Prostate gland (tissue), 2 donors: Measurements from ENCODE around the gene ITM2B. TPM values are rescaled to one million over a fixed set of nuclear protein-coding genes. Genes with fewer than 3 reads are reported as not detected.

Experiments
- DNase-seq: peaks from one replicate; pipeline ENCODE4 v3.0.0-alpha.2; 2019; ENCODE audit warnings: low spot score
- H3K27ac ChIP-seq, 2 donors: fragments of 200-600 bp; sonication (generic); 2 replicates each; pipeline ENCODE4 v1.5.1; 2017 to 2019
- H3K27me3 ChIP-seq: fragments of 200-600 bp; sonication (generic); replicated peaks from 2 replicates; pipeline ENCODE4 v1.5.1; 2019; ENCODE audit not compliant: insufficient read depth
- H3K36me3 ChIP-seq, 2 donors: fragments of 200-600 bp; sonication (generic); 1 replicate in 1 of 2; 2 replicates in 1 of 2; pipeline versions ENCODE4 v1.5.1 to v1.8.1; 2017 to 2019
- H3K4me1 ChIP-seq: fragments of 200-600 bp; sonication (generic); replicated peaks from 2 replicates; pipeline ENCODE4 v1.5.1; 2019
- H3K4me3 ChIP-seq, 2 donors: fragments of 200-600 bp; sonication (generic); 2 replicates each; pipeline ENCODE4 v1.5.1; 2017 to 2019
- H3K9me3 ChIP-seq: fragments of 200-600 bp; sonication (generic); 2 replicates; pipeline ENCODE4 v1.5.1; 2017
- POLR2A ChIP-seq: fragments of 450-650 bp; IDR thresholded peaks from one replicate; pipeline ENCODE4 v1.6.1; 2016; ENCODE audit warnings: antibody characterized with exemption, mild to moderate bottlenecking
- POLR2AphosphoS5 ChIP-seq: sonication (generic); formaldehyde crosslinking; IDR thresholded peaks from one replicate; pipeline ENCODE4 v1.6.1; 2017; ENCODE audit warnings: antibody characterized with exemption
- WGBS: methylation state at CpG from one replicate; pipeline ENCODE4 v1.1.5; 2018; 5-methylcytosine and 5-hydroxymethylcytosine counted together
- intact Hi-C: fragments of 100-400 bp; cut with DNase I; formaldehyde crosslinking; loops from one replicate; pipeline ENCODE4 v1.14.2; 2022
- total RNA-seq, 2 donors: library from RNA; depleted of rRNA; stranded (reverse); fragments of >200 nt; gene quantifications; one replicate each; pipeline ENCODE4 v1.1.0, GENCODE V29; 2016
- TF ChIP-seq, protein P1 (sequence below), 4 experiments: fragments of 200-600 bp in 2 of 4; fragments of 450-650 bp in 2 of 4; sonication (generic) in 2 of 4; IDR thresholded peaks; 1 replicate in 3 of 4; 2 replicates in 1 of 4; pipeline ENCODE4 v1.5.1; 2016 to 2019; ENCODE audit warnings: antibody characterized with exemption in 4 of 4, mild to moderate bottlenecking in 2 of 4, moderate library complexity in 2 of 4

The ITM2B gene
- total RNA-seq, 2 donors from 2014 or later: 401 to 632 TPM

DNA sequence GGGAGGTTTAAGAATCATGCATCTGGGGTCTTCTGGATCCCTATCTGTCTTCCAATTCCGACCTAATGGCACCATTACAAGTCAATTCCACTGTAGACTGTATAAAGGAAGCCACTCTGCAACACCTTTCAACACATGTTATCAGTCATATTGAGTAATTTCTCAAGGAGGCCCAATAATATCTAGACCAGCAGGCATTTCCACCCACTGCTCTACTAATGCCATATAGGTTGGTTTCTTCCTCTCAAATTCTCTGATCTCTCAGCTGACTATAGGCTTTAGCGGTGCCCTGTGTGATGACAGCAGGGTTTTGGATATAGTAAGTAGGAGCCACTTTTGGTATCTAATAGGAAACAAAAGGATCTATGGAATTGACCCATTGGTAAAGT lies 12.4 kb upstream of the ITM2B start:
- no peak for DNase-seq
- no peak overlapping the region for H3K4me3 ChIP-seq
- H3K27ac ChIP-seq: peak overlapping the region; percentile 72 to 74
- H3K36me3 ChIP-seq: no peaks in the 10 kb centered on the region
- H3K27me3 ChIP-seq: no peaks in the 10 kb centered on the region
- H3K9me3 ChIP-seq: no peaks in the 10 kb centered on the region
- WGBS: 77% methylated on average over 2 of the region's 2 CpGs
- H3K4me1 ChIP-seq: peaks cover 11% of the 10 kb centered on the region
- intact Hi-C loops: no loop called here
- TF ChIP-seq POLR2AphosphoS5 (no peak), POLR2A (no peak)
- TF ChIP-seq, protein P1, sequence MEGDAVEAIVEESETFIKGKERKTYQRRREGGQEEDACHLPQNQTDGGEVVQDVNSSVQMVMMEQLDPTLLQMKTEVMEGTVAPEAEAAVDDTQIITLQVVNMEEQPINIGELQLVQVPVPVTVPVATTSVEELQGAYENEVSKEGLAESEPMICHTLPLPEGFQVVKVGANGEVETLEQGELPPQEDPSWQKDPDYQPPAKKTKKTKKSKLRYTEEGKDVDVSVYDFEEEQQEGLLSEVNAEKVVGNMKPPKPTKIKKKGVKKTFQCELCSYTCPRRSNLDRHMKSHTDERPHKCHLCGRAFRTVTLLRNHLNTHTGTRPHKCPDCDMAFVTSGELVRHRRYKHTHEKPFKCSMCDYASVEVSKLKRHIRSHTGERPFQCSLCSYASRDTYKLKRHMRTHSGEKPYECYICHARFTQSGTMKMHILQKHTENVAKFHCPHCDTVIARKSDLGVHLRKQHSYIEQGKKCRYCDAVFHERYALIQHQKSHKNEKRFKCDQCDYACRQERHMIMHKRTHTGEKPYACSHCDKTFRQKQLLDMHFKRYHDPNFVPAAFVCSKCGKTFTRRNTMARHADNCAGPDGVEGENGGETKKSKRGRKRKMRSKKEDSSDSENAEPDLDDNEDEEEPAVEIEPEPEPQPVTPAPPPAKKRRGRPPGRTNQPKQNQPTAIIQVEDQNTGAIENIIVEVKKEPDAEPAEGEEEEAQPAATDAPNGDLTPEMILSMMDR (IDR thresholded peaks at IDR 0.05): no peak

DNA sequence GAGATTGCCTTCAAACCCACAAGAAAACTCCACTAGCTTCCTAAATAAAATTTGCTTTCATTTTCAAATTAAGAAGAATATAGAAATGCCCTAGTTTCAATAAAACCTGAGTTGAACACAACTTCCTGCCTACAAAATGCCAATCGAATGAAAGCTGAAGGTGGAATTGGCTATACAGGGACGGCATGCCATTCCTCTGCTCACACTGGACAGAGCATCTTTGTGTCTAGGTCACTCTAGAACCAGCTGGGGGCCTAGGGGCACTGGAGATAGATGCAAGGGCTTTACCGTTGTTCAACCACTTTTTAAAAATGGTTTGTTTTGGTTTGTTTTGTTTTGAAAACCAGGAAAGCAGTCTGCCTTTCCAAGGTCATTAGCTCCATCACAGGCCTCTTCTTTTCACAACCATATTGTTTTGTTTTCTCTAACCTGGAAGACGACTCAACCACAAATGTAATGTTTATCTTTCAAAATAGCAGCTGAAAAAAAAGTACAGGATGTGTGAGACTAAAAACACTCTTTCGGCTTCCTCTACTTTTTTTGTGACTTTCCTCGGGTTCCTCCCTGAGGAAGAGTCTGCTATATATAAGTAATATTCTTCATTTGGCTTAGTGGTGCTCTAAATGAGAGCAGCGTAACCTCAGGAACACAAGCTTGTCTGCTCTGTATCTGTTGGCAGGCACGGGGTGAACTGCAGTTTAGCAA lies 11.9 kb upstream of the ITM2B start:
- TF ChIP-seq POLR2A (no peak), POLR2AphosphoS5 (no peak)
- TF ChIP-seq, protein P1 (IDR thresholded peaks at IDR 0.05): no peak
- Histone ChIP-seq H3K9me3 (no peaks in the 10 kb centered on the region), H3K27ac (peak overlapping the region; percentile 72 to 74), H3K4me1 (peaks cover 11% of the 10 kb centered on the region), H3K4me3 (no peak overlapping the region), H3K36me3 (no peaks in the 10 kb centered on the region), H3K27me3 (no peaks in the 10 kb centered on the region)
- peak; percentile 33 for DNase-seq
- 53% methylated on average over 8 of the region's 8 CpGs for WGBS
- intact Hi-C loops: no loop called here

DNA sequence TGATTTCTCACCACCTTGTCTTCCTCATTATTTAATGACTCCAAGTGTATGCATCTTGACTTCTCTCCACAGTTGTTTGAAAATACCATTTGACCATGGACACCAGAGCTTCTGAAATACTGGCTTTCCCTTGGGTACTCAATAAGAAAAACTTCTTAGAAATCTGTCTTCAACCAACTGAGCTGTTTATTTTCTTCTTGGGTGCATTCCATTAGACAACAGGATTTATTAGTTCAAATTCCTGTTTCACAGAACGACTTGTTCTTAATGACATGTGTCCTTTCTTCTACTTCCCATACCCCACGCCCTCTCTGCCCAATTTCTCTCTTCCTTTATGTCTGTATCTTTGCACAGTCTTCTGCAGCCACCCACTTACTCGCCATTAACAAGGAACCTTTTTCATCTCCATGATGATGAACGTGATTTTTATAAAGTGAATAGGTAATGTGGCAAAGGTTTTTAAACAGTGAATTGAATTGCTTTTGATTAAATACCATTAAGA lies 11.3 kb upstream of the ITM2B start:
- no peak overlapping the region for H3K4me3 ChIP-seq
- 36% methylated on average over 4 of the region's 4 CpGs for WGBS
- H3K27ac ChIP-seq: peak overlapping the region; percentile 72 to 74
- no peaks in the 10 kb centered on the region for H3K9me3 ChIP-seq
- DNase-seq: no peak
- TF ChIP-seq, protein P1 (IDR thresholded peaks at IDR 0.05): no peak
- TF ChIP-seq POLR2AphosphoS5: peak; percentile 19
- H3K4me1 ChIP-seq: peaks cover 11% of the 10 kb centered on the region
- no peaks in the 10 kb centered on the region for H3K27me3 ChIP-seq
- no peaks in the 10 kb centered on the region for H3K36me3 ChIP-seq
- intact Hi-C loops: no loop called here

DNA sequence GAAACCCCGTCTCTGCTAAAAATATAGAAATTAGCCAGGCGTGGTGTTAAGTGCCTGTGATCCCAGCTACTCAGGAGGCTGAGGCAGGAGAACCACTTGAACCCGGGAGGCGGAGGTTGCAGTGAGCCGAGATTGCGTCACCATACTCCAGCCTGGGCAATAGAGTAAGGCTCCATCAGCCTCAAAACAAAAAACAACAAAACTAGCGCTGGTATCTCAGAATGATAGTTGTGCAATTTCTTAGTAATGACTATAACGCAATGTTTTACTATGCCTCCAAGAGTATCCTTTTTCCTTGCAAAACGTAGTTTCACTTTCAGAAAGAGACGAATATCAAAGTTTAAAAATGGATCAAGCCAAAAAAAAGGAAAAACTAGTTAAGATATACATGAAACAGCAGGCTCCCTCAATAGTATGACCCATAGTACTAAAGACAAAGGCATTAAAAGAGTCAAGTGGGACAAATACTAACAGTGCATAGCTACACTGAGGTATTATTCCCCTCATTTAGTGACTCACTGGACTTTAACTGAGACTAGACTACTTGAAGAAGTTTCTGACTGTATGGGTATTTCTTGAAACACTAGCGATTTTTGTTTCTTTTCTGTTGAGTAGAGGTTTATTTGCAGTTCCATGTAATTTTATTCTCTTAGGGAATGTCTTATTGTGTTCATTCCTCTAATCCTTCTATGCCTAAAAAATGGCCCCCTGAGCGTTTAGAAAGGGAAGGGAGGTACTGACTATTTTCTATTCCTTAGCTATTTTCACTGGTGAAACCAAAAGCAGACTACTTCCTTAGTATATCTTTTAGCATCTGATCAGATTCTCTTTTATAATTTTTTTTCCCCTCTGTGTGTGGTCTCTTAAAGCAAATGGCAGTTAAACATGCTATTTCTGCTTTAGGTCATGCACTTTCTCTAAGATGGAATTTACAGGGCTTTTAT lies 10.4 kb upstream of the ITM2B start:
- peak overlapping the region; percentile 72 to 74 for H3K27ac ChIP-seq
- H3K4me1 ChIP-seq: peaks cover 11% of the 10 kb centered on the region
- WGBS: 75% methylated on average over 12 of the region's 12 CpGs
- no peak for DNase-seq
- peak overlapping the region in 1 of 2 donors; percentile 1 for H3K4me3 ChIP-seq
- intact Hi-C loops: no loop called here
- H3K9me3 ChIP-seq: no peaks in the 10 kb centered on the region
- TF ChIP-seq, protein P1 (IDR thresholded peaks at IDR 0.05): no peak
- TF ChIP-seq POLR2AphosphoS5 (no peak), POLR2A (no peak)
- H3K36me3 ChIP-seq: no peaks in the 10 kb centered on the region
- H3K27me3 ChIP-seq: no peaks in the 10 kb centered on the region
